GM12891 (cell line): ENCODE measurements around the gene RNF31.

ENCODE experiments used
- DNase-seq: peaks from one replicate; pipeline ENCODE4 v3.0.0; 2011; ENCODE audit warnings: low spot score; ENCODE audit not compliant: insufficient read length
- FAIRE-seq: peaks from 2 replicates; lab custom pipeline; 2011; peaks lifted over from hg19 to GRCh38; lab: Jason Lieb, UNC
- PAX5 ChIP-seq: IDR thresholded peaks from 2 replicates; pipeline ENCODE4 v1.6.1; 2011; ENCODE audit warnings: low read length, moderate library complexity, mild to moderate bottlenecking; ENCODE audit not compliant: insufficient read depth, severe bottlenecking
- POLR2A ChIP-seq: IDR thresholded peaks from 2 replicates; pipeline ENCODE4 v1.6.1; 2011; ENCODE audit warnings: low read depth, low read length, control low read depth
- POLR2AphosphoS5 ChIP-seq: IDR thresholded peaks from 2 replicates; pipeline ENCODE4 v1.6.1; 2011; ENCODE audit warnings: low read depth, low read length, control low read depth
- POU2F2 ChIP-seq: IDR thresholded peaks from 2 replicates; pipeline ENCODE4 v1.6.1; 2011; ENCODE audit warnings: low read depth, mild to moderate bottlenecking, control low read depth, low read length, moderate library complexity
- SPI1 ChIP-seq: IDR thresholded peaks from 2 replicates; pipeline ENCODE4 v1.6.1; 2011; ENCODE audit warnings: low read depth, low read length, control low read depth
- TAF1 ChIP-seq: IDR thresholded peaks from 2 replicates; pipeline ENCODE4 v1.6.1; 2011; ENCODE audit warnings: low read depth, low read length, control low read depth

The RNF31 gene

DNA sequence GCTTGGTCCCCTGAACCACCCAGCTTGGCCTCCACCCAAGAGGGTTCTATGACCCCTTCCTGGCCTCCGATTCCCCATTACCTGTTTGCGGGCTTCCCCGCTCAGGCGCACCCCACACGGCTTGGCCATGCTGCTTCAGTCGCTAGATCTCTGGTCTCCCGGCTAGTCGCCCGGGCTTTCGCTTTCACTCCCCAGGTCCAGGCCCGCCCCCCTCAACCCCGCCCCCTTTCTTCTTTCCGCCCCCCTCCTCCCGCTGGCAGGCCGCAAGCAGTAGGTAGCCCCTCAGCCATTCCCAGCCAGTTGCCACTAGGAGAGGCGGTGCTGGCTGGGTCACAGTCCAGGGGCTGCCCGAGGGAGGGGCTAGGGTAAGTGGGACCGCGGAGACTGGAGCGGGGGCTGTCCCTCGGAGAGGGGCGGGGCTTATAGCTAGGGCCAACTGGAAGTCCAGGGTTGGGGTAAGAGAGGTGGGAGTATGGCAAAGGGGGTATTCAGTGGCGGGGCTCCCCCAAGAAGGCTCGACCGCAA is 783 bp upstream of the RNF31 start, which contains the start of gene PSME2:
PSME2 (minus strand) TSS at position 158 of the 525 bp plus-strand sequence; CDS start at position 129, 29 bp downstream.
- peak; percentile 93 for FAIRE-seq
- DNase-seq = peak; percentile 92
- peak; percentile 68 for TF ChIP-seq PAX5
- peak; percentile 83 for TF ChIP-seq POLR2AphosphoS5
- no peak for TF ChIP-seq TAF1
- TF ChIP-seq POU2F2 = 0 out of 2 replicates have a peak, but pooled peaks have one; percentile 12
- peak; percentile 78 for TF ChIP-seq POLR2A
- TF ChIP-seq SPI1 = no peak

DNA sequence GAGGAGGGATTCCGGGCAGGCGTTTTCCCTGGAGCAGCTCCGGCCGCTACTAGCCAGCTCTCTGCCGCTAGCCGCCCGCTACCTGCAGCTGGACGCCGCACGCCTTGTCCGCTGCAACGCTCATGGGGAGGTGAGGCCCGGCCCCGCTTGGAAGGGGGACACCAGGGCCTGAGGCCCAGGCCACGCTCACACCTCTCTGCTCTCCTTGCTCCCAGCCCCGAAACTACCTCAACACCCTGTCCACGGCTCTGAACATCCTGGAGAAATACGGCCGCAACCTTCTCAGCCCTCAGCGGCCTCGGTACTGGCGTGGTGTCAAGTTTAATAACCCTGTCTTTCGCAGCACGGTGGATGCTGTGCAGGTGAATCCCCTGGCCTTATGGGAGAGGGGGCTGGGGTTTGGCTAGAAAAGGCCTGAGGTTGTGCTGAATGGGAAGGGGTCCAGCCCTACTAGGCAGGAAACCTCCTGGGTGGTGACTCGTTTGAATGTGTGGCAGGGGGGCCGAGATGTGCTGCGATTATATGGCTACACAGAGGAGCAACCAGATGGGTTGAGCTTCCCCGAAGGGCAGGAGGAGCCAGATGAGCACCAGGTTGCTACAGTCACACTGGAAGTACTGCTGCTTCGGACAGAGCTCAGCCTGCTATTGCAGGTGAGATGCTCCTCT is 597 bp downstream of the RNF31 start:
- no peak for TF ChIP-seq SPI1
- TF ChIP-seq PAX5 = no peak
- TF ChIP-seq POLR2AphosphoS5 = no peak; the same call in 1 of the 2 replicates
- no peak for TF ChIP-seq POU2F2
- no peak for TF ChIP-seq POLR2A
- TF ChIP-seq TAF1 = no peak
- FAIRE-seq = no peak

DNA sequence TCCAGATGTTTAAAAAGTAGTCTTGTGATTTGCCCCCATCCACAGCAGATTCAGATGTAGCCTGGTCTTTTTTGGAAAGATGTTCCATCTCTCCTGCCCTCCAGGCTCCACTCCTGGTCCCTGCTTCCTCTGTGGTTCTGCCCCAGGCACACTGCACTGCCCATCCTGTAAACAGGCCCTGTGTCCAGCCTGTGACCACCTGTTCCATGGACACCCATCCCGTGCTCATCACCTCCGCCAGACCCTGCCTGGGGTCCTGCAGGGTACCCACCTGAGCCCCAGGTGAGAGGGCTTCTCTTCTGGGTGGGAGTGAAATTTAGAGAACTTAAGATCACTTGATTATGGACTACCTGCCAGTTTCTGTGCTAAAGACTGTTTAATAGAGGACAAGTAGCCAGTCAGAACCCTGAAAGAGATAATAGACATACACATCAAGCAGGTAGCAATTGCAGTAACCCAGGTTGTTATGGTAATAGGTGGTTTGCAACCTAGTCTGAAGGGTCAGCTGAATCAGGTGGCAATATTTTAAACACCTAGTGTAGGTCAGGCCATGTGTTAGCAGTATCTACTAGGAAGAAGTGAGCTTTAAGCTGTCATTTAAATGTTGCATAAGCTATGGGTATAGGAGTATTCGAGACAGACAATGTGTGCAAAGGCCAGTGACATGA is 2.1 kb downstream of the RNF31 start:
- TF ChIP-seq POLR2A (no peak), SPI1 (no peak), POLR2AphosphoS5 (no peak), POU2F2 (no peak)
- DNase-seq (no peak), FAIRE-seq (no peak)

More for the DNA sequence above, 597 bp downstream of the RNF31 start:
- DNase-seq = no peak

DNA sequence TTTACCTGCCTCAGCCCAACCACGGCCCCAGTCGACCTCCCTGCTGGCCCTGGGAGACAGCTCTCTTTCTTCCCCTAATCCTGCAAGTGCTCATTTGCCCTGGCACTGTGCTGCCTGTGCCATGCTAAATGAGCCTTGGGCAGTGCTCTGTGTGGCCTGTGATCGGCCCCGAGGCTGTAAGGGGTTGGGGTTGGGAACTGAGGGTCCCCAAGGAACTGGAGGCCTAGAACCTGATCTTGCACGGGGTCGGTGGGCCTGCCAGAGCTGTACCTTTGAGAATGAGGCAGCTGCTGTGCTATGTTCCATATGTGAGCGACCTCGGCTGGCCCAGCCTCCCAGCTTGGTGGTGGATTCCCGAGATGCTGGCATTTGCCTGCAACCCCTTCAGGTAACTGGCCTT is 2.8 kb downstream of the RNF31 start:
- TF ChIP-seq POU2F2 (no peak), PAX5 (no peak), TAF1 (no peak), SPI1 (no peak), POLR2A (no peak), POLR2AphosphoS5 (no peak)
- FAIRE-seq (no peak), DNase-seq (no peak)

GRCh38 chr14:24150567-24150966 is 3.3 kb downstream of the RNF31 start:
- DNase-seq (no peak), FAIRE-seq (no peak)
- TF ChIP-seq TAF1 = no peak
- TF ChIP-seq SPI1 = no peak
- TF ChIP-seq POLR2AphosphoS5 = no peak
- TF ChIP-seq POLR2A = no peak
- no peak for TF ChIP-seq PAX5
- no peak for TF ChIP-seq POU2F2

- TF ChIP-seq POU2F2 = no peak
- no peak for TF ChIP-seq TAF1
- TF ChIP-seq POLR2A = no peak
- TF ChIP-seq POLR2AphosphoS5 = no peak
- TF ChIP-seq PAX5 = no peak
- no peak for TF ChIP-seq SPI1
- FAIRE-seq (no peak), DNase-seq (no peak)
Observed at GRCh38 chr14:24150993-24151392, 3.7 kb downstream of the RNF31 start.

GRCh38 chr14:24151404-24152080 is 4.2 kb downstream of the RNF31 start:
- TF ChIP-seq POLR2AphosphoS5 = no peak
- TF ChIP-seq TAF1 = no peak
- TF ChIP-seq POLR2A = no peak
- TF ChIP-seq PAX5 = no peak
- TF ChIP-seq SPI1 = no peak
- TF ChIP-seq POU2F2 = no peak
- FAIRE-seq (no peak), DNase-seq (no peak)

GRCh38 chr14:24155100-24155499 is 7.8 kb downstream of the RNF31 start:
- no peak for TF ChIP-seq SPI1
- no peak for TF ChIP-seq POLR2AphosphoS5
- no peak for TF ChIP-seq PAX5
- no peak for TF ChIP-seq POU2F2
- no peak for TF ChIP-seq TAF1
- no peak for TF ChIP-seq POLR2A
- no peak for DNase-seq
- FAIRE-seq = no peak

GRCh38 chr14:24156840-24157239 is 9.5 kb downstream of the RNF31 start:
- no peak for DNase-seq
- TF ChIP-seq SPI1 (no peak), POLR2AphosphoS5 (no peak)
- no peak for FAIRE-seq

DNA sequence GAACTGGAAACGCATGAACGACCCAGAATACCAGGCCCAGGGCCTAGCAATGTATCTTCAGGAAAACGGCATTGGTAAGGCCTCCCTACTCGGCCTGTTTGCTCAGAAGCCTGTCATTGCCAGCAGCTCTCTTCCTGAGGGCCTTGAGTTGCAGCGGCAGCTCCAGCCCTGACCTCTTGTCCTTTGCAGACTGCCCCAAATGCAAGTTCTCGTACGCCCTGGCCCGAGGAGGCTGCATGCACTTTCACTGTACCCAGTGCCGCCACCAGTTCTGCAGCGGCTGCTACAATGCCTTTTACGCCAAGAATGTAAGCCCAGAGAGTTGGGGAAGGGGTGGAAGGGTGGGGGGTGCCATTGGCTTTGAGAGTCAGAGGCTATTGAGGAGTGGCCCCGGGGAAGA is 10.0 kb downstream of the RNF31 start:
- TF ChIP-seq PAX5 (no peak), POLR2AphosphoS5 (no peak), POLR2A (no peak), SPI1 (no peak), POU2F2 (no peak), TAF1 (no peak)
- FAIRE-seq (no peak), DNase-seq (no peak)
